ENCODE results near the gene SERPINC1. TPM values are rescaled to one million over a fixed set of nuclear protein-coding genes. Genes with fewer than 3 reads are reported as not detected.

Gene SERPINC1
- total and polyA plus RNA-seq, 4 donors = 0.08 to 0.61 (median 0.17) TPM; not detected in 1

- Histone ChIP-seq H3K9me3 (ENCODE audit: control insufficient read depth in 4 of 4, insufficient read depth in 3 of 4, low read length in 3 of 4) (no peaks in the 10 kb centered on the region), H3K36me3 (ENCODE audit: control insufficient read depth in 4 of 4, insufficient read depth in 4 of 4, low read length in 4 of 4) (peaks cover 5 to 53% (median 29%) of the 10 kb centered on the region in 4 donors), H3K9ac (ENCODE audit: insufficient read depth in 1 of 2, low read length in 2 of 2) (peak within 1 kb of the TSS; percentile 90 to 93), H3K27me3 (ENCODE audit: control insufficient read depth in 3 of 3, insufficient read depth in 3 of 3, low read length in 2 of 3) (no peaks in the 10 kb centered on the region), H3K27ac (ENCODE audit: low read depth in 1 of 2, low read length in 1 of 2) (peak within 1 kb of the TSS; percentile 90 to 99), H3K4me1 (ENCODE audit: control insufficient read depth in 5 of 5, insufficient read depth in 5 of 5, low read length in 5 of 5) (peaks cover 7 to 37% (median 14%) of the 10 kb centered on the region in 5 donors), H3K4me3 (peak within 1 kb of the TSS; percentile 77)
- ATAC-seq (ENCODE audit: insufficient read depth, low FRiP score) (peak; percentile 91), DNase-seq (peak; percentile 100)
- 0% methylated on average over 27 to 30 of the region's 30 CpGs for WGBS, 2 donors
- TF ChIP-seq CTCF (IDR thresholded peaks at IDR 0.05; ENCODE audit: control extremely low read depth, extremely low read depth) = no peak
These were observed 49.3 kb downstream of the SERPINC1 start, which contains the start of gene GAS5 for GRCh38 chr1:173867753-173868265. TSS of gene GAS5 (minus strand) at chr1:173867989.

GRCh38 chr1:173867141-173867752 is 49.9 kb downstream of the SERPINC1 start:
- ATAC-seq (ENCODE audit: insufficient read depth, low FRiP score) (no peak), DNase-seq (no peak)
- Histone ChIP-seq H3K4me1 (ENCODE audit: control insufficient read depth in 5 of 5, insufficient read depth in 5 of 5, low read length in 5 of 5) (peaks cover 7 to 37% (median 14%) of the 10 kb centered on the region in 5 donors), H3K9me3 (ENCODE audit: control insufficient read depth in 4 of 4, insufficient read depth in 3 of 4, low read length in 3 of 4) (no peaks in the 10 kb centered on the region), H3K9ac (ENCODE audit: insufficient read depth in 1 of 2, low read length in 2 of 2) (peak overlapping the region; percentile 89 to 93), H3K36me3 (ENCODE audit: control insufficient read depth in 4 of 4, insufficient read depth in 4 of 4, low read length in 4 of 4) (peaks cover 9 to 51% (median 30%) of the 10 kb centered on the region in 4 donors), H3K27ac (ENCODE audit: low read depth in 1 of 2, low read length in 1 of 2) (peak overlapping the region; percentile 57 to 85), H3K27me3 (ENCODE audit: control insufficient read depth in 3 of 3, insufficient read depth in 3 of 3, low read length in 2 of 3) (no peaks in the 10 kb centered on the region), H3K4me3 (peak overlapping the region; percentile 48)
- 3 to 6% methylated on average over 32 of the region's 32 CpGs for WGBS, 2 donors
- no peak for TF ChIP-seq CTCF (IDR thresholded peaks at IDR 0.05; ENCODE audit: control extremely low read depth, extremely low read depth)

GRCh38 chr1:173866413-173867115 is 50.6 kb downstream of the SERPINC1 start:
- no peak for TF ChIP-seq CTCF (IDR thresholded peaks at IDR 0.05; ENCODE audit: control extremely low read depth, extremely low read depth)
- Histone ChIP-seq H3K27me3 (ENCODE audit: control insufficient read depth in 3 of 3, insufficient read depth in 3 of 3, low read length in 2 of 3) (no peaks in the 10 kb centered on the region), H3K27ac (ENCODE audit: low read depth in 1 of 2, low read length in 1 of 2) (peak overlapping the region in 1 of 2 donors; percentile 57), H3K9me3 (ENCODE audit: control insufficient read depth in 4 of 4, insufficient read depth in 3 of 4, low read length in 3 of 4) (no peaks in the 10 kb centered on the region), H3K36me3 (ENCODE audit: control insufficient read depth in 4 of 4, insufficient read depth in 4 of 4, low read length in 4 of 4) (peaks cover 11 to 54% (median 30%) of the 10 kb centered on the region in 4 donors), H3K4me3 (peak overlapping the region; percentile 48), H3K4me1 (ENCODE audit: control insufficient read depth in 5 of 5, insufficient read depth in 5 of 5, low read length in 5 of 5) (peaks cover 7 to 37% (median 14%) of the 10 kb centered on the region in 5 donors), H3K9ac (ENCODE audit: insufficient read depth in 1 of 2, low read length in 2 of 2) (peak overlapping the region; percentile 89 to 93)
- 18% methylated on average over 2 of the region's 2 CpGs for WGBS, 2 donors
- ATAC-seq (ENCODE audit: insufficient read depth, low FRiP score) (no peak), DNase-seq (no peak)
